ENCODE measurements around the gene MAST2. TPM values are rescaled to one million over a fixed set of nuclear protein-coding genes. Genes with fewer than 3 reads are reported as not detected.

MAST2 gene
- total RNA-seq, 1 experiment from 2014 or later, result 41.9 TPM

DNA sequence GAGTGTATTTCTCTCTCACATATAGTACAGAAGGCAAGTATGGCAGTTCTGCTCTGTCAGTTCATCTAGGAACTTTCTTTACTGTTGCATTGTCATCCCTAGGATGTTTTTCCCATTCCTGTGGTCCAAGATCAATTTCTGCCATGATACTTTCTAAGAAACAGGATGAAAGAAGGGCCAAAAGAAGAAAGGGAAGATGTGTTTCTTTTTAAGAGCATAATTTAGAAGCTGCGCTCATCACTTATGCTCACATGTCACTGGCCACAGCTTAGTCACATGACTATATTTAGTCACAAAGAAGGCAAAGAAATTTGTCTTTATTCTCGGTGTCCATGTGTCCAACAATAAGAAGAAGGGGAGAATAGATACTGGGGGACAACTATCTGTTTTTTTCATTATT is 7.0 kb upstream of the MAST2 start (continued):
- TF ChIP-seq EZH2phosphoT487 (IDR thresholded peaks at IDR 0.05; ENCODE audit: borderline replicate concordance) (no peak), SP1 (IDR thresholded peaks at IDR 0.05; ENCODE audit: low read depth) (no peak), TCF7L2 (IDR thresholded peaks at IDR 0.05; ENCODE audit: borderline replicate concordance, extremely low read depth, insufficient read depth, insufficient read length) (no peak), RAD21 (IDR thresholded peaks at IDR 0.05; ENCODE audit: low read depth) (no peak)
- TF ChIP-seq, protein P1, sequence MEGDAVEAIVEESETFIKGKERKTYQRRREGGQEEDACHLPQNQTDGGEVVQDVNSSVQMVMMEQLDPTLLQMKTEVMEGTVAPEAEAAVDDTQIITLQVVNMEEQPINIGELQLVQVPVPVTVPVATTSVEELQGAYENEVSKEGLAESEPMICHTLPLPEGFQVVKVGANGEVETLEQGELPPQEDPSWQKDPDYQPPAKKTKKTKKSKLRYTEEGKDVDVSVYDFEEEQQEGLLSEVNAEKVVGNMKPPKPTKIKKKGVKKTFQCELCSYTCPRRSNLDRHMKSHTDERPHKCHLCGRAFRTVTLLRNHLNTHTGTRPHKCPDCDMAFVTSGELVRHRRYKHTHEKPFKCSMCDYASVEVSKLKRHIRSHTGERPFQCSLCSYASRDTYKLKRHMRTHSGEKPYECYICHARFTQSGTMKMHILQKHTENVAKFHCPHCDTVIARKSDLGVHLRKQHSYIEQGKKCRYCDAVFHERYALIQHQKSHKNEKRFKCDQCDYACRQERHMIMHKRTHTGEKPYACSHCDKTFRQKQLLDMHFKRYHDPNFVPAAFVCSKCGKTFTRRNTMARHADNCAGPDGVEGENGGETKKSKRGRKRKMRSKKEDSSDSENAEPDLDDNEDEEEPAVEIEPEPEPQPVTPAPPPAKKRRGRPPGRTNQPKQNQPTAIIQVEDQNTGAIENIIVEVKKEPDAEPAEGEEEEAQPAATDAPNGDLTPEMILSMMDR (IDR thresholded peaks at IDR 0.05 in 2 of 3, conservative IDR thresholded peaks at IDR 0.05 in 1 of 3; ENCODE audit: borderline replicate concordance in 1 of 3, insufficient read depth in 1 of 3, low read depth in 2 of 3, low read length in 2 of 3), result no peak

DNA sequence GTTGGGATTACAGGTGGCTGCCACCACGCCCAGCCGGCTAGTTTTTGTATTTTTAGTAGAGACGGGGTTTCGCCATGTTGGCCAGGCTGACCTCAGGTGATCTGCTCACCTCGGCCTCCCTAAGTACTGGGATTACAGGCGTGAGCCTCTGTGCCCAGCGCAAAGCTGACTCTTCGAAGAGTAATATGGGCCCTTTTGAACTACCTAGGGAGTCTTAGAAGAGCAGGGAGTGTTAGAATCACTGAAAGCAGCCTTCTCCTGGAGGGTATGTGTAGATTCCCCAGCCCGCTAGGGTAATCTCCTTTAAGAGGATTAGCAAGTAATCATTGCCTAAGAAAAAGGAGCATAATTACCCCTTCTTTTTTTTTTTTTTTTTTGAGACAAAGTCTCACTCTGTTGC is 6.5 kb upstream of the MAST2 start:
- DNase-seq (ENCODE audit: low read depth, low spot score), result no peak
- no peak overlapping the region for H2AFZ ChIP-seq (ENCODE audit: low read depth, low read length, poor library complexity, severe bottlenecking)
- intact Hi-C loops (cut with micrococcal nuclease), result no loop called here
- TF ChIP-seq, protein P2, sequence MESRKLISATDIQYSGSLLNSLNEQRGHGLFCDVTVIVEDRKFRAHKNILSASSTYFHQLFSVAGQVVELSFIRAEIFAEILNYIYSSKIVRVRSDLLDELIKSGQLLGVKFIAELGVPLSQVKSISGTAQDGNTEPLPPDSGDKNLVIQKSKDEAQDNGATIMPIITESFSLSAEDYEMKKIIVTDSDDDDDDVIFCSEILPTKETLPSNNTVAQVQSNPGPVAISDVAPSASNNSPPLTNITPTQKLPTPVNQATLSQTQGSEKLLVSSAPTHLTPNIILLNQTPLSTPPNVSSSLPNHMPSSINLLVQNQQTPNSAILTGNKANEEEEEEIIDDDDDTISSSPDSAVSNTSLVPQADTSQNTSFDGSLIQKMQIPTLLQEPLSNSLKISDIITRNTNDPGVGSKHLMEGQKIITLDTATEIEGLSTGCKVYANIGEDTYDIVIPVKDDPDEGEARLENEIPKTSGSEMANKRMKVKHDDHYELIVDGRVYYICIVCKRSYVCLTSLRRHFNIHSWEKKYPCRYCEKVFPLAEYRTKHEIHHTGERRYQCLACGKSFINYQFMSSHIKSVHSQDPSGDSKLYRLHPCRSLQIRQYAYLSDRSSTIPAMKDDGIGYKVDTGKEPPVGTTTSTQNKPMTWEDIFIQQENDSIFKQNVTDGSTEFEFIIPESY (IDR thresholded peaks at IDR 0.05; ENCODE audit: extremely low read depth, insufficient replicate concordance, low read length), result no peak
- no peak for TF ChIP-seq CEBPB (IDR thresholded peaks at IDR 0.05; ENCODE audit: low read depth)
- no peak for TF ChIP-seq EZH2phosphoT487 (IDR thresholded peaks at IDR 0.05; ENCODE audit: borderline replicate concordance)
- TF ChIP-seq, protein P3, sequence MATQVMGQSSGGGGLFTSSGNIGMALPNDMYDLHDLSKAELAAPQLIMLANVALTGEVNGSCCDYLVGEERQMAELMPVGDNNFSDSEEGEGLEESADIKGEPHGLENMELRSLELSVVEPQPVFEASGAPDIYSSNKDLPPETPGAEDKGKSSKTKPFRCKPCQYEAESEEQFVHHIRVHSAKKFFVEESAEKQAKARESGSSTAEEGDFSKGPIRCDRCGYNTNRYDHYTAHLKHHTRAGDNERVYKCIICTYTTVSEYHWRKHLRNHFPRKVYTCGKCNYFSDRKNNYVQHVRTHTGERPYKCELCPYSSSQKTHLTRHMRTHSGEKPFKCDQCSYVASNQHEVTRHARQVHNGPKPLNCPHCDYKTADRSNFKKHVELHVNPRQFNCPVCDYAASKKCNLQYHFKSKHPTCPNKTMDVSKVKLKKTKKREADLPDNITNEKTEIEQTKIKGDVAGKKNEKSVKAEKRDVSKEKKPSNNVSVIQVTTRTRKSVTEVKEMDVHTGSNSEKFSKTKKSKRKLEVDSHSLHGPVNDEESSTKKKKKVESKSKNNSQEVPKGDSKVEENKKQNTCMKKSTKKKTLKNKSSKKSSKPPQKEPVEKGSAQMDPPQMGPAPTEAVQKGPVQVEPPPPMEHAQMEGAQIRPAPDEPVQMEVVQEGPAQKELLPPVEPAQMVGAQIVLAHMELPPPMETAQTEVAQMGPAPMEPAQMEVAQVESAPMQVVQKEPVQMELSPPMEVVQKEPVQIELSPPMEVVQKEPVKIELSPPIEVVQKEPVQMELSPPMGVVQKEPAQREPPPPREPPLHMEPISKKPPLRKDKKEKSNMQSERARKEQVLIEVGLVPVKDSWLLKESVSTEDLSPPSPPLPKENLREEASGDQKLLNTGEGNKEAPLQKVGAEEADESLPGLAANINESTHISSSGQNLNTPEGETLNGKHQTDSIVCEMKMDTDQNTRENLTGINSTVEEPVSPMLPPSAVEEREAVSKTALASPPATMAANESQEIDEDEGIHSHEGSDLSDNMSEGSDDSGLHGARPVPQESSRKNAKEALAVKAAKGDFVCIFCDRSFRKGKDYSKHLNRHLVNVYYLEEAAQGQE (IDR thresholded peaks at IDR 0.05; ENCODE audit: low read depth), result no peak
- TF ChIP-seq FOSL1 (IDR thresholded peaks at IDR 0.05; ENCODE audit: low read depth), result no peak
- TF ChIP-seq SIN3A (IDR thresholded peaks at IDR 0.05; ENCODE audit: low read depth), result no peak
- no peak for TF ChIP-seq EZH2 (IDR thresholded peaks at IDR 0.05)
- no peak for TF ChIP-seq JUND (IDR thresholded peaks at IDR 0.05)
- no peak for TF ChIP-seq CBX3 (IDR thresholded peaks at IDR 0.05; ENCODE audit: low read depth)
- TF ChIP-seq, protein P4, sequence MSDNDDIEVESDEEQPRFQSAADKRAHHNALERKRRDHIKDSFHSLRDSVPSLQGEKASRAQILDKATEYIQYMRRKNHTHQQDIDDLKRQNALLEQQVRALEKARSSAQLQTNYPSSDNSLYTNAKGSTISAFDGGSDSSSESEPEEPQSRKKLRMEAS (IDR thresholded peaks at IDR 0.05), result no peak
- no peaks in the 10 kb centered on the region for H3K36me3 ChIP-seq (ENCODE audit: control insufficient read depth in 1 of 2, insufficient read depth in 2 of 2, low read length in 2 of 2)
- POLR2A ChIA-PET, result interaction anchor here (0.6 kb wide), 1 partner anchor 285 kb away, joined by 3 read pairs; no protein-coding TSS in a partner anchor
- RAD21 ChIA-PET (ENCODE audit: low non-redundant PET in 1 of 2, low total read pairs in 2 of 2, uncharacterized antibody in 2 of 2, unreplicated experiment in 2 of 2), result no interaction called here
- no peak for ATAC-seq
- no peaks in the 10 kb centered on the region for H3K27me3 ChIP-seq (ENCODE audit: insufficient read depth, low read length)
- no peak overlapping the region for H3K4me3 ChIP-seq (replicated peaks in 1 of 2; ENCODE audit: low read depth in 1 of 2, low read length in 2 of 2)
- CTCF ChIA-PET, result no interaction called here
- no peaks in the 10 kb centered on the region for H4K20me1 ChIP-seq (ENCODE audit: insufficient read depth)
- H3K9me3 ChIP-seq (ENCODE audit: control insufficient read depth in 1 of 2, insufficient read depth in 1 of 2, low read depth in 1 of 2, low read length in 2 of 2), result no peaks in the 10 kb centered on the region
- peaks cover 0 to 1% of the 10 kb centered on the region in 2 experiments; a peak in 2 of 4 replicates for H3K4me1 ChIP-seq (ENCODE audit: control insufficient read depth in 1 of 2, insufficient read depth in 2 of 2, low read length in 2 of 2)
- no peak overlapping the region for H3K27ac ChIP-seq (ENCODE audit: low read depth, low read length)
- H3K9me2 ChIP-seq (ENCODE audit: insufficient read depth), result no peaks in the 10 kb centered on the region
- BruUV-seq (replicated peaks), result no TSS peak
- H3K4me2 ChIP-seq (ENCODE audit: low read length), result no peak overlapping the region
- no peak overlapping the region for H3K9ac ChIP-seq (ENCODE audit: low read length)
- no peaks in the 10 kb centered on the region for H3K79me2 ChIP-seq (ENCODE audit: insufficient read depth, low read length)
